HEK293 (cell line): Measurements from ENCODE around the gene ACSS2.
A peak's percentile ranks its signal among the peaks of the same experiment; 100 is the strongest.

Source experiments
- CTCF ChIP-seq: fragments of 450-650 bp; formaldehyde crosslinking; IDR thresholded peaks from 2 replicates; pipeline ENCODE4 v1.5.1; 2016; ENCODE audit warnings: missing biosample characterization, missing genetic modification characterization
- GLI4 ChIP-seq: fragments of 450-650 bp; formaldehyde crosslinking; IDR thresholded peaks from 2 replicates; pipeline ENCODE4 v1.5.1; 2016; ENCODE audit warnings: missing biosample characterization, missing genetic modification characterization
- HOXA7 ChIP-seq: sonication (generic); formaldehyde crosslinking; IDR thresholded peaks from 2 replicates; pipeline ENCODE4 v1.8.1; 2022; ENCODE audit warnings: missing genetic modification reagents, borderline replicate concordance
- KLF9 ChIP-seq: fragments of 450-650 bp; formaldehyde crosslinking; IDR thresholded peaks from 2 replicates; pipeline ENCODE4 v1.5.1; 2016; ENCODE audit warnings: missing biosample characterization, missing genetic modification characterization, low read depth
- OSR2 ChIP-seq: fragments of 450-650 bp; formaldehyde crosslinking; IDR thresholded peaks from 2 replicates; pipeline ENCODE4 v1.5.1; 2016; ENCODE audit warnings: missing biosample characterization, missing genetic modification characterization
- OVOL3 ChIP-seq: fragments of 450-650 bp; formaldehyde crosslinking; IDR thresholded peaks from 2 replicates; pipeline ENCODE4 v1.5.1; 2016; ENCODE audit warnings: missing biosample characterization, missing genetic modification characterization
- SALL2 ChIP-seq: fragments of 450-650 bp; formaldehyde crosslinking; IDR thresholded peaks from 2 replicates; pipeline ENCODE4 v1.5.0; 2017; ENCODE audit warnings: missing biosample characterization, mild to moderate bottlenecking, missing genetic modification characterization, borderline replicate concordance
- TRIM28 ChIP-seq: IDR thresholded peaks from 2 replicates; pipeline ENCODE4 v1.6.1; 2011; ENCODE audit warnings: low read length, control low read depth, borderline replicate concordance
- ZBTB1 ChIP-seq: fragments of 450-650 bp; formaldehyde crosslinking; IDR thresholded peaks from 2 replicates; pipeline ENCODE4 v1.5.1; 2016; ENCODE audit warnings: missing biosample characterization, missing genetic modification characterization
- ZBTB48 ChIP-seq: fragments of 450-650 bp; formaldehyde crosslinking; IDR thresholded peaks from 2 replicates; pipeline ENCODE4 v1.5.1; 2016; ENCODE audit warnings: missing biosample characterization, missing genetic modification characterization
- ZBTB8A ChIP-seq: fragments of 450-650 bp; formaldehyde crosslinking; IDR thresholded peaks from 2 replicates; pipeline ENCODE4 v1.5.1; 2016; ENCODE audit warnings: missing biosample characterization, missing genetic modification characterization
- ZNF10 ChIP-seq: fragments of 450-650 bp; formaldehyde crosslinking; IDR thresholded peaks from 2 replicates; pipeline ENCODE4 v1.5.1; 2017; ENCODE audit warnings: missing biosample characterization, missing genetic modification characterization
- ZNF184 ChIP-seq: fragments of 450-650 bp; IDR thresholded peaks from 2 replicates; pipeline ENCODE4 v1.5.1; 2018; ENCODE audit warnings: missing biosample characterization, mild to moderate bottlenecking, missing genetic modification characterization
- ZNF202 ChIP-seq: fragments of 450-650 bp; formaldehyde crosslinking; IDR thresholded peaks from 2 replicates; pipeline ENCODE4 v1.5.1; 2016; ENCODE audit warnings: missing biosample characterization, missing genetic modification characterization, borderline replicate concordance
- ZNF221 ChIP-seq: fragments of 450-650 bp; formaldehyde crosslinking; IDR thresholded peaks from 2 replicates; pipeline ENCODE4 v1.5.1; 2017; ENCODE audit warnings: missing biosample characterization, missing genetic modification characterization, borderline replicate concordance
- ZNF513 ChIP-seq: fragments of 450-650 bp; IDR thresholded peaks from 2 replicates; pipeline ENCODE4 v1.5.1; 2018; ENCODE audit warnings: missing biosample characterization, missing genetic modification characterization
- ZNF548 ChIP-seq: fragments of 450-650 bp; formaldehyde crosslinking; IDR thresholded peaks from 2 replicates; pipeline ENCODE4 v1.5.1; 2016; ENCODE audit warnings: missing biosample characterization, missing genetic modification characterization
- ZNF549 ChIP-seq: fragments of 450-650 bp; IDR thresholded peaks from 2 replicates; pipeline ENCODE4 v1.5.1; 2018; ENCODE audit warnings: missing biosample characterization, missing genetic modification characterization, mild to moderate bottlenecking, inconsistent platforms, moderate library complexity
- ZNF558 ChIP-seq: fragments of 450-650 bp; formaldehyde crosslinking; IDR thresholded peaks from 2 replicates; pipeline ENCODE4 v1.5.1; 2016; ENCODE audit warnings: missing biosample characterization, missing genetic modification characterization
- ZNF560 ChIP-seq: fragments of 450-650 bp; formaldehyde crosslinking; IDR thresholded peaks from 2 replicates; pipeline ENCODE4 v1.5.1; 2017; ENCODE audit warnings: missing biosample characterization, missing genetic modification characterization, borderline replicate concordance
- ZNF596 ChIP-seq: fragments of 450-650 bp; IDR thresholded peaks from 2 replicates; pipeline ENCODE4 v1.5.0; 2018; ENCODE audit warnings: missing biosample characterization, mild to moderate bottlenecking, missing genetic modification characterization, moderate library complexity
- ZNF610 ChIP-seq: fragments of 450-650 bp; formaldehyde crosslinking; IDR thresholded peaks from 2 replicates; pipeline ENCODE4 v1.5.1; 2016; ENCODE audit warnings: missing biosample characterization, missing genetic modification characterization, borderline replicate concordance
- ZNF621 ChIP-seq: fragments of 450-650 bp; formaldehyde crosslinking; IDR thresholded peaks from 2 replicates; pipeline ENCODE4 v1.5.1; 2017; ENCODE audit warnings: missing biosample characterization, missing genetic modification characterization
- ZNF626 ChIP-seq: fragments of 450-650 bp; sonication (Bioruptor Pico); formaldehyde crosslinking; IDR thresholded peaks from 2 replicates; pipeline ENCODE4 v1.5.1; 2018; ENCODE audit warnings: missing biosample characterization, missing genetic modification characterization, inconsistent platforms
- ZNF692 ChIP-seq: fragments of 450-650 bp; formaldehyde crosslinking; IDR thresholded peaks from 2 replicates; pipeline ENCODE4 v1.5.1; 2016; ENCODE audit warnings: missing biosample characterization, missing genetic modification characterization
- TF ChIP-seq, protein P1 (sequence below): fragments of 450-650 bp; formaldehyde crosslinking; IDR thresholded peaks from 2 replicates; pipeline ENCODE4 v1.5.1; 2016; ENCODE audit warnings: missing biosample characterization, missing genetic modification characterization
- TF ChIP-seq, protein P2 (sequence below): fragments of 450-650 bp; formaldehyde crosslinking; IDR thresholded peaks from 2 replicates; pipeline ENCODE4 v1.5.1; 2016; ENCODE audit warnings: missing biosample characterization, missing genetic modification characterization
- TF ChIP-seq, protein P3 (sequence below): fragments of 450-650 bp; formaldehyde crosslinking; IDR thresholded peaks from 2 replicates; pipeline ENCODE4 v1.5.1; 2017; ENCODE audit warnings: missing biosample characterization, missing genetic modification characterization

Gene ACSS2

DNA sequence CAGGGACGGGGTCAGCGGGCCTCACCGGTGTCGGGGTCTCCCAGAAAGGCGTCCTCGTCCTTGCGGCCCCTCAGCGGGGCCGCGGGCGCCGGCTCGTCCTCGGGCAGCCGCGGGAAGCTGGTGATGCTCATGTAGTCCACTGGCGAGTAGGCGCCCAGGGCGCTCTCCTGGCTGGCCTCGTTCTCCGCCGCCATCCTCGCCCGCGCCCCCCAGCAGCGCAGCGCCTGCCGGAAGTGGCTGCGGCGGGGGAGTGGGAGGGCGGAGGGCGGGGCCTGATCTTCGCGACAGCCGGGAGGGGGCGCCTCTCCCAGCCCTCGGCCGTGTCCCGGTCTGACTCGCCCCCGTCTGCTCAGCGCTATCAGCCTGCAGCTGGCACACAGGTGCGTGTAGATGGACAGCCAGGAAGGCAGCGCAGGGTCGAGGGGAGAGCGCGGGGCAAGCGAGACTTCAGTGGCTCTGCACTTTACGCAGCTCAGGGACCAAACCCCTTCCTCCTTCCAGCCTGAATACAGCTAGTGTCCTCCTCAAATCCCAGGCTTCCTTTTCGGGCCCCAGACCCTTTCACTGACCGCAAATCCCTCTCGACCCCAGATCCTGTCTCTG is 3.7 kb upstream of the ACSS2 start, which contains the start of gene GGT7 (continued):
- TF ChIP-seq, protein P1, sequence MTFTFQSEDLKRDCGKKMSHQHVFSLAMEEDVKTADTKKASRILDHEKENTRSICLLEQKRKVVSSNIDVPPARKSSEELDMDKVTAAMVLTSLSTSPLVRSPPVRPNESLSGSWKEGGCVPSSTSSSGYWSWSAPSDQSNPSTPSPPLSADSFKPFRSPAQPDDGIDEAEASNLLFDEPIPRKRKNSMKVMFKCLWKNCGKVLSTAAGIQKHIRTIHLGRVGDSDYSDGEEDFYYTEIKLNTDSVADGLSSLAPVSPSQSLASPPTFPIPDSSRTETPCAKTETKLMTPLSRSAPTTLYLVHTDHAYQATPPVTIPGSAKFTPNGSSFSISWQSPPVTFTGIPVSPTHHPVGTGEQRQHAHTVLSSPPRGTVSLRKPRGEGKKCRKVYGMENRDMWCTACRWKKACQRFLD = no peak
- TF ChIP-seq ZBTB1 = 0 out of 2 replicates have a peak, but pooled peaks have one; percentile 34
- TF ChIP-seq KLF9 = peak; percentile 89
- no peak for TF ChIP-seq HOXA7 (CRISPR knock-in tag)
- TF ChIP-seq ZNF10 = no peak
- TF ChIP-seq ZNF596 (tag by site-specific recombination) = no peak
- no peak for TF ChIP-seq ZNF184 (tag by site-specific recombination)
- TF ChIP-seq ZNF610 = no peak; the same call in 1 of the 2 replicates
- TF ChIP-seq TRIM28 = no peak
- peak; percentile 73; the same call in 1 of the 2 replicates for TF ChIP-seq ZNF692 (tag by site-specific recombination)
- TF ChIP-seq ZNF202 (tag by site-specific recombination) = no peak
- no peak for TF ChIP-seq ZBTB48 (tag by site-specific recombination)
- TF ChIP-seq ZNF560 (tag by site-specific recombination) = no peak
- TF ChIP-seq ZNF548 (tag by site-specific recombination) = no peak
- TF ChIP-seq ZNF621 (tag by site-specific recombination) = no peak
- TF ChIP-seq, protein P2, sequence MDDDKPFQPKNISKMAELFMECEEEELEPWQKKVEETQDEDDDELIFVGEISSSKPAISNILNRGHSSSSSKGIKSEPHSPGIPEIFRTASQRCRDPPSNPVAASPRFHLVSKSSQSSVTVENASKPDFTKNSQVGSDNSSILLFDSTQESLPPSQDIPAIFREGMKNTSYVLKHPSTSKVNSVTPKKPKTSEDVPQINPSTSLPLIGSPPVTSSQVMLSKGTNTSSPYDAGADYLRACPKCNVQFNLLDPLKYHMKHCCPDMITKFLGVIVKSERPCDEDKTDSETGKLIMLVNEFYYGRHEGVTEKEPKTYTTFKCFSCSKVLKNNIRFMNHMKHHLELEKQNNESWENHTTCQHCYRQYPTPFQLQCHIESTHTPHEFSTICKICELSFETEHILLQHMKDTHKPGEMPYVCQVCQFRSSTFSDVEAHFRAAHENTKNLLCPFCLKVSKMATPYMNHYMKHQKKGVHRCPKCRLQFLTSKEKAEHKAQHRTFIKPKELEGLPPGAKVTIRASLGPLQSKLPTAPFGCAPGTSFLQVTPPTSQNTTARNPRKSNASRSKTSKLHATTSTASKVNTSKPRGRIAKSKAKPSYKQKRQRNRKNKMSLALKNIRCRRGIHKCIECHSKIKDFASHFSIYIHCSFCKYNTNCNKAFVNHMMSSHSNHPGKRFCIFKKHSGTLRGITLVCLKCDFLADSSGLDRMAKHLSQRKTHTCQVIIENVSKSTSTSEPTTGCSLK (tag by site-specific recombination) = no peak
- no peak for TF ChIP-seq ZNF513 (tag by site-specific recombination)
- TF ChIP-seq ZNF626 (tag by site-specific recombination) = no peak
- no peak for TF ChIP-seq ZNF221
- no peak for TF ChIP-seq ZNF558 (tag by site-specific recombination)
- TF ChIP-seq GLI4 = no peak
- 0 out of 2 replicates have a peak, but pooled peaks have one; percentile 6 for TF ChIP-seq OVOL3 (tag by site-specific recombination)
- TF ChIP-seq ZBTB8A = peak; percentile 73
- no peak for TF ChIP-seq OSR2 (tag by site-specific recombination)
- TF ChIP-seq CTCF (tag by site-specific recombination) = peak; percentile 96
- TF ChIP-seq, protein P3, sequence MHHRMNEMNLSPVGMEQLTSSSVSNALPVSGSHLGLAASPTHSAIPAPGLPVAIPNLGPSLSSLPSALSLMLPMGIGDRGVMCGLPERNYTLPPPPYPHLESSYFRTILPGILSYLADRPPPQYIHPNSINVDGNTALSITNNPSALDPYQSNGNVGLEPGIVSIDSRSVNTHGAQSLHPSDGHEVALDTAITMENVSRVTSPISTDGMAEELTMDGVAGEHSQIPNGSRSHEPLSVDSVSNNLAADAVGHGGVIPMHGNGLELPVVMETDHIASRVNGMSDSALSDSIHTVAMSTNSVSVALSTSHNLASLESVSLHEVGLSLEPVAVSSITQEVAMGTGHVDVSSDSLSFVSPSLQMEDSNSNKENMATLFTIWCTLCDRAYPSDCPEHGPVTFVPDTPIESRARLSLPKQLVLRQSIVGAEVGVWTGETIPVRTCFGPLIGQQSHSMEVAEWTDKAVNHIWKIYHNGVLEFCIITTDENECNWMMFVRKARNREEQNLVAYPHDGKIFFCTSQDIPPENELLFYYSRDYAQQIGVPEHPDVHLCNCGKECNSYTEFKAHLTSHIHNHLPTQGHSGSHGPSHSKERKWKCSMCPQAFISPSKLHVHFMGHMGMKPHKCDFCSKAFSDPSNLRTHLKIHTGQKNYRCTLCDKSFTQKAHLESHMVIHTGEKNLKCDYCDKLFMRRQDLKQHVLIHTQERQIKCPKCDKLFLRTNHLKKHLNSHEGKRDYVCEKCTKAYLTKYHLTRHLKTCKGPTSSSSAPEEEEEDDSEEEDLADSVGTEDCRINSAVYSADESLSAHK (tag by site-specific recombination) = no peak
- TF ChIP-seq ZNF549 = no peak
- TF ChIP-seq SALL2 = no peak
